ENCODE measurements around the gene NDFIP1.

- TF ChIP-seq, protein P1, sequence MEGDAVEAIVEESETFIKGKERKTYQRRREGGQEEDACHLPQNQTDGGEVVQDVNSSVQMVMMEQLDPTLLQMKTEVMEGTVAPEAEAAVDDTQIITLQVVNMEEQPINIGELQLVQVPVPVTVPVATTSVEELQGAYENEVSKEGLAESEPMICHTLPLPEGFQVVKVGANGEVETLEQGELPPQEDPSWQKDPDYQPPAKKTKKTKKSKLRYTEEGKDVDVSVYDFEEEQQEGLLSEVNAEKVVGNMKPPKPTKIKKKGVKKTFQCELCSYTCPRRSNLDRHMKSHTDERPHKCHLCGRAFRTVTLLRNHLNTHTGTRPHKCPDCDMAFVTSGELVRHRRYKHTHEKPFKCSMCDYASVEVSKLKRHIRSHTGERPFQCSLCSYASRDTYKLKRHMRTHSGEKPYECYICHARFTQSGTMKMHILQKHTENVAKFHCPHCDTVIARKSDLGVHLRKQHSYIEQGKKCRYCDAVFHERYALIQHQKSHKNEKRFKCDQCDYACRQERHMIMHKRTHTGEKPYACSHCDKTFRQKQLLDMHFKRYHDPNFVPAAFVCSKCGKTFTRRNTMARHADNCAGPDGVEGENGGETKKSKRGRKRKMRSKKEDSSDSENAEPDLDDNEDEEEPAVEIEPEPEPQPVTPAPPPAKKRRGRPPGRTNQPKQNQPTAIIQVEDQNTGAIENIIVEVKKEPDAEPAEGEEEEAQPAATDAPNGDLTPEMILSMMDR (IDR thresholded peaks at IDR 0.05), result no peak
- TF ChIP-seq REST (IDR thresholded peaks at IDR 0.05; ENCODE audit: insufficient read depth in 1 of 2, low read depth in 2 of 2, low read length in 1 of 2), result no peak
- TF ChIP-seq TCF7L2 (IDR thresholded peaks at IDR 0.05; ENCODE audit: low read depth, low read length), result no peak
These were observed 72.5 kb downstream of the NDFIP1 start for GRCh38 chr5:142181096-142181495.
